Prostate gland (tissue), 2 donors: ENCODE measurements around the gene CCDC97. TPM values are rescaled to one million over a fixed set of nuclear protein-coding genes. Genes with fewer than 3 reads are reported as not detected.

ENCODE experiments used
- DNase-seq: peaks from one replicate; pipeline ENCODE4 v3.0.0-alpha.2; 2019; ENCODE audit warnings: low spot score
- H3K27ac ChIP-seq, 2 donors: fragments of 200-600 bp; sonication (generic); 2 replicates each; pipeline ENCODE4 v1.5.1; 2017 to 2019
- H3K27me3 ChIP-seq: fragments of 200-600 bp; sonication (generic); replicated peaks from 2 replicates; pipeline ENCODE4 v1.5.1; 2019; ENCODE audit not compliant: insufficient read depth
- H3K36me3 ChIP-seq, 2 donors: fragments of 200-600 bp; sonication (generic); 1 replicate in 1 of 2; 2 replicates in 1 of 2; pipeline versions ENCODE4 v1.5.1 to v1.8.1; 2017 to 2019
- H3K4me1 ChIP-seq: fragments of 200-600 bp; sonication (generic); replicated peaks from 2 replicates; pipeline ENCODE4 v1.5.1; 2019
- H3K4me3 ChIP-seq, 2 donors: fragments of 200-600 bp; sonication (generic); 2 replicates each; pipeline ENCODE4 v1.5.1; 2017 to 2019
- H3K9me3 ChIP-seq: fragments of 200-600 bp; sonication (generic); 2 replicates; pipeline ENCODE4 v1.5.1; 2017
- CTCF ChIP-seq, 4 experiments: fragments of 200-600 bp in 2 of 4; fragments of 450-650 bp in 2 of 4; sonication (generic) in 2 of 4; IDR thresholded peaks; 1 replicate in 3 of 4; 2 replicates in 1 of 4; pipeline ENCODE4 v1.5.1; 2016 to 2019; ENCODE audit warnings: antibody characterized with exemption in 4 of 4, mild to moderate bottlenecking in 2 of 4, moderate library complexity in 2 of 4
- POLR2A ChIP-seq: fragments of 450-650 bp; IDR thresholded peaks from one replicate; pipeline ENCODE4 v1.6.1; 2016; ENCODE audit warnings: antibody characterized with exemption, mild to moderate bottlenecking
- POLR2AphosphoS5 ChIP-seq: sonication (generic); formaldehyde crosslinking; IDR thresholded peaks from one replicate; pipeline ENCODE4 v1.6.1; 2017; ENCODE audit warnings: antibody characterized with exemption
- WGBS: methylation state at CpG from one replicate; pipeline ENCODE4 v1.1.5; 2018; 5-methylcytosine and 5-hydroxymethylcytosine counted together
- intact Hi-C: fragments of 100-400 bp; cut with DNase I; formaldehyde crosslinking; loops from one replicate; pipeline ENCODE4 v1.14.2; 2022
- total RNA-seq, 2 donors: library from RNA; depleted of rRNA; stranded (reverse); fragments of >200 nt; gene quantifications; one replicate each; pipeline ENCODE4 v1.1.0, GENCODE V29; 2016

Gene CCDC97
- total RNA-seq, 2 donors from 2014 or later: 21.0 to 34.4 TPM

DNA sequence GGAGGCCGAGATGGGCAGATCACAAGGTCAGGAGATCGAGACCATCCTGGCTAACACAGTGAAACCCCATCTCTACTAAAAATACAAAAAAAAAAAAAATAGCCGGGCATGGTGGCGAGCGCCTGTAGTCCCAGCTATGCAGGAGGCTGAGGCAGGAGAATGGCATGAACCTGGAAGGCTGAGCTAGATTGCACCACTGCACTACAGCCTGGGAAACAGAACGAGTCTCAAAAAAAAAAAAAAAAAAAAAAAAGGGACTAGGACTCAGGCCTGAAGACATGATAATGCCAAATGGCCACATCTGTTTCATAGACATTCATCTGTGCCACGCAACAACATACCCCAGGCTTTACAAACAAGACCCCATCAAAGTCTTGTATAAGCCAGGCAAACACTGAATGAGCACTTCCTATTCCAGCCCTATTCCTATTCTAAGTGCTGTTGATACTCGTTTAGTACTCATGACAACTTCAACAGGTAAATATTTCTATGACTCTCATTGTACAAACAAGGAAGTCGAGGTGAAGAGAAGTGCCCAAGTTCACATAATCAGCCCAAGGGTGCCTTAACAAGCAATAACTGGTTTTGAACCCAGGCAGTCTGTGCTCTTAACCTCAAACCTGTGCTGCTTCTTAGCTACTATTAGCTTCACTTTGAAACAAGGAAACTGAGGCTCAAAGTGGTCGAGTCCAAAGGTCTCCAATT, 52.3 kb downstream of the CCDC97 start:
- no peak overlapping the region for H3K4me3 ChIP-seq
- WGBS: 82% methylated on average over 10 of the region's 10 CpGs
- no peak overlapping the region for H3K27ac ChIP-seq
- no peaks in the 10 kb centered on the region for H3K27me3 ChIP-seq
- TF ChIP-seq POLR2AphosphoS5: no peak
- no peaks in the 10 kb centered on the region for H3K36me3 ChIP-seq
- intact Hi-C loops: no loop called here
- H3K4me1 ChIP-seq: peaks cover 3% of the 10 kb centered on the region
- no peaks in the 10 kb centered on the region for H3K9me3 ChIP-seq
- no peak for DNase-seq

DNA sequence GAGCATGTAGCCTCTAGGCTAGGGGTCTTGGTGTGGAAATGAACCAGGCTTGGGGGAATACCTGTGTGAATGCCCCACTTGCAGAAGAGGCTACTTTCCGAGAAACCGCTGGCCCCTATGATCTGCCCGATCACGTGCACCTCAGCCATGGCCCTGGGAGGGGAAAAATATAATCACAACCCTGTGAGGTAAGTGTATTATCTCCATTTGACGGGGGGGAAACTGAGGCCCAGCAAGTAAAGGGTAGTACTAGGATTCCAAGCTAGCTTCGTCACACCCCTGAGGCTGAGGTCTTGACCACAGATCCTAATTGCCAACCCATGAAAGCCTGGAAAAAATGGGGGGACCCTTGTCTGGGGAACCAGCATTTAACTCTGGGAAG, 53.4 kb downstream of the CCDC97 start:
- Histone ChIP-seq H3K4me1 (peaks cover 3% of the 10 kb centered on the region), H3K9me3 (no peaks in the 10 kb centered on the region), H3K36me3 (no peaks in the 10 kb centered on the region), H3K27me3 (no peaks in the 10 kb centered on the region), H3K27ac (peak overlapping the region; percentile 96 to 99), H3K4me3 (peak overlapping the region; percentile 67 to 68)
- TF ChIP-seq CTCF (IDR thresholded peaks at IDR 0.05): no peak
- no peak for TF ChIP-seq POLR2AphosphoS5
- TF ChIP-seq POLR2A: no peak
- intact Hi-C loops: no loop called here
- DNase-seq: no peak
- WGBS: 45% methylated on average over 6 of the region's 6 CpGs

DNA sequence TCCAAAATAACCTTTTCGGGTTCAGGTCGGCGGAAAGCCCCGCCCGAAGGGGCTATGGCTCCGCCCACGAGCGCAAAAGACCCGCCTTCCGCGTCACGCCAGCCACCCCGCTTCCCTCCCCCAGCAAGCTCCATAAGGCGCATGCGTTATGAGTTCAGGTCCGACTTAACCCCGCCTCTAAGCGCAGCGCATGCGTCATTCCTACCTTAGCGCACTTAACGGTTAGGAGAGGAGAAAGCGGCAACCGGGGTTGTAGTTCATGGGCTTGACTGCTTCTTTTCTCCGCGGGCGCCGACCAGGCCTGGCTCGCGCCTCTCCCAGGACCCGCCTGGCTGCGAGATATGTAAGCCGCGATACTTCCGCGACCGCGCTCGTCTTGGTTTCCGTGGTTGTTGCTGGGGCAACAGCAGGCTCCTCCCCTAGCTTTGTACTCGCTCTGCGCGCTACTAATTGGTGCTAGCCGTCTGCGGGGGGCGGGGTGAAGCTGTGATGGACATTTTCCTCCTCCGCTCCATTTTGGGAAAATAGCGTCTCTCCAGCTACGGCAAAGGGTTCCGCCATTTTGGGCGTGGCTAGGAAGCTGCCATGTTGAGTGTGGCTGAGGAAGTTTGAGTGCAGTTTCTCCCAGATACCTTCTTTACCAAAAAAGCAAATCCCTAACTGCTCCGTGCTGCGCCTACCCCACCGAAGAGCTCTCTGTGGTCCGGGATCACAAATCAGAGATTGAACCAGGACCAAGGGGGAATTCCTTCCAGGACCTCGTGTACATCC, 54.0 kb downstream of the CCDC97 start, which contains the start of gene B9D2:
B9D2 (minus strand) TSS at position 397 of the 771 bp plus-strand sequence. CDS start 630 bp downstream, outside the sequence.
- Histone ChIP-seq H3K4me3 (peak within 1 kb of the TSS; percentile 67 to 68), H3K9me3 (no peaks in the 10 kb centered on the region), H3K27me3 (no peaks in the 10 kb centered on the region), H3K36me3 (no peaks in the 10 kb centered on the region), H3K4me1 (peaks cover 3% of the 10 kb centered on the region), H3K27ac (peak within 1 kb of the TSS; percentile 96 to 99)
- WGBS: under 1% methylated on average over 51 of the region's 56 CpGs
- DNase-seq: peak; percentile 98
- intact Hi-C loops: no loop called here
- TF ChIP-seq POLR2AphosphoS5 (peak; percentile 96), POLR2A (peak; percentile 56), CTCF (IDR thresholded peaks at IDR 0.05) (peak in 2 of 4 experiments; percentile 8 to 14)

- peak overlapping the region; percentile 96 to 99 for H3K27ac ChIP-seq
- WGBS: 75% methylated on average over 14 of the region's 14 CpGs
- H3K4me3 ChIP-seq: peak overlapping the region; percentile 67 to 68
- TF ChIP-seq CTCF (IDR thresholded peaks at IDR 0.05): no peak
- TF ChIP-seq POLR2AphosphoS5: no peak
- no peak for TF ChIP-seq POLR2A
- no peaks in the 10 kb centered on the region for H3K9me3 ChIP-seq
- peaks cover 3% of the 10 kb centered on the region for H3K4me1 ChIP-seq
- H3K36me3 ChIP-seq: no peaks in the 10 kb centered on the region
- no peaks in the 10 kb centered on the region for H3K27me3 ChIP-seq
- DNase-seq: no peak
- intact Hi-C loops: no loop called here
These were observed 54.8 kb downstream of the CCDC97 start for GRCh38 chr19:41364524-41365391.

DNA sequence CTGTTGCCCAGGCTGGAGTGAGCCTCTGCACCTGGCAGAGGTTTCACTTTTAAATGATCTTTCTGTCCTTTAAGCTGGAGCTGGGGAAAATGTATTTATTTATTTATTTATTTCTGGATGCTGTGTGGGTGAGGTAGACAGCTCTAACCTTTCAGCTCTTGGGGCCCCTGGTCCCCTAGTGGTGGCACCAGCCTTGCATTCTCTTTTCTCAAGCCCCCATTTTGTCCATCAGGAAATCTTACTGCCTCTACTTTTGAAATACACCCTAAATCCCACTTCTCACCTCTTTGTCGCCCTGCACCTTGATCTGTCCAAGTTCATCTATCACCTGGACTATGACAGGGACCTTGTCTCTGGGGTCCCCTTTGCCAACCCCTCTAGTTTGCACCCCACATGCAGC, 56.1 kb downstream of the CCDC97 start:
- no peaks in the 10 kb centered on the region for H3K36me3 ChIP-seq
- H3K27ac ChIP-seq: no peak overlapping the region
- no peak for TF ChIP-seq CTCF (IDR thresholded peaks at IDR 0.05)
- TF ChIP-seq POLR2A: no peak
- no peak for TF ChIP-seq POLR2AphosphoS5
- no peaks in the 10 kb centered on the region for H3K9me3 ChIP-seq
- WGBS: 92% methylated on average over 1 of the region's 1 CpG
- no peak for DNase-seq
- intact Hi-C loops: no loop called here
- H3K27me3 ChIP-seq: no peaks in the 10 kb centered on the region
- peaks cover 3% of the 10 kb centered on the region for H3K4me1 ChIP-seq
- H3K4me3 ChIP-seq: no peak overlapping the region
